HS-27A (cell line): ENCODE data around the gene ARHGEF18.

Source experiments
- DNase-seq: peaks from one replicate; pipeline ENCODE4 v3.0.0-alpha.2; 2012; ENCODE audit warnings: low read depth, missing footprints

The ARHGEF18 gene

DNA sequence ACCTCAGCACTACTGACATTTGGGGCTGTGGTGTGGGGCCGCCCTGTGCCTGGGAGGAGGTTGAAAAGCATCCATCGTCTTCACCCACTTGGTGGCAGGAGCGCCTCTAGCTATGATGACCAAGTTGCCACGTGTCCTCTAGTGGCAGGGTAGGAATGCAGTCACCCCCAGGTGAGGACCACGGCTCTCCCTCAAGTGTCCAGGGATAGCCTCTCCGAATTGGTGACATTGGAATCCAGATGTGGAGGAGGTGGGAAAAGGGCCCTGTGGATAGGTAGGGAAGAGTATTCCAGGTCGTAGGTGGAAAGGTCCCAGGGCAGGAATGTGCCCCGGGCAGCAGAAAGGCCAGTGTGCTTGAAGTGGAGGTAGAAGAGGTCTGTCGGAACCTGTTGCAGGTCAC is 37.6 kb downstream of the ARHGEF18 start:
- DNase-seq: no peak

DNA sequence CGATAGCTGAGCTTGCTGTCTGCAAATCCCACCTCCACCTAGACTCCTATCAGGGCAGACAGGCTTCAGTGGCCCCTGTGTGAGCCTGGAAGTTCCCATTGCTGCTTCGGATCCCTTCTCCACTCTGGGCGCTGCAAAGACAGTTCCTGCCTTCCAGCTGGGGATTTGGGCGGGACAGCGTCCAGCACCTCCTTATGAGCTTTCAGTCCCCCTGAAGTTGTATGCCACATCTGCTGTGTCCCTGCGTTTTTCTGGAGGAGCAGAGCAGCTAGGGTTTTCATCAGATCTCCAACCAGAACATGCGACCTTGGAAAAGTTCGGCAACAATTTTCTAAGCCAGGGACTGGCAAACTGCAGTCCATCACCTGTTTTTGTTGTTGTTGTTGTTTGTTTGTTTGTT is 38.0 kb downstream of the ARHGEF18 start:
- DNase-seq: no peak

DNA sequence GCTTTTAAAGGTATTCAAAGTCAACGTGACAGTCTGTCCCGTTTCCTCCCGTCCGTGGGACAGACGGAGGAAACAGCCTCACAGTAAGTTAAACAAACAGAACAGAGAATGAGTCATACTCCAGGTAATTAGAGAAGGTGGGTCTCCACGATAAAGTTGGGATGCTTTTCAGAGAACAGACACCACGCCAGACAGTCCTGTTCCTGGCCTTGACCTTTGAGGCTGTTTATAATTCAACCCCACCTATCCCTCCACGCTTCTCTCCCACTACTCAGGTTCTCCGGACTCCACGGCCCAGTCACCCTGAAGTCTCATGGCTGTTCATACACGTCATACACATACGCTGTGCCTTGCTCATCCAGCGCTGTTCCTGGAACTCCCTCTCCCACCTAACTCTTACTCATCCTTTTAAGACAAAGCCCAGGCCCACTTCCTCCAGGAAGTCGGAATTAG is 42.5 kb downstream of the ARHGEF18 start:
- DNase-seq: no peak

DNA sequence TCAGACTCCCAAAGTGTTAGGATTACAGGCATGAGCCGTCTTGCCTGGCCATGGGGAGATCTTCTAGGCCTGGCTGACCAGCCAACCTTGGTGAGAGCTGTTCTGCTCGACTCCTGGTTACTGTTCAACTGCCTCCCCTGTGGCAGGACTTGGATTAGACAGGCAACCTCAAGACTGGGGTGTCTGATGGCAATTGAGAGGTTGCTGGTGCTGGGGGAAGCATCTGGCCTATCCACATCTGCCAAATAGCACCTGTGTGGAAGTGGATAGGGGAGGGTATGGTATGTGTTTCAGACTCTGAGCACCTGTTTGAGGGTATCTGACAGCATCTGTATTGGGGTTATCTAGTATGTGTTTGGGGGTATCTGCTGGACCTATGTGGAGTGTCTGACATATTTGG is 44.7 kb downstream of the ARHGEF18 start:
- DNase-seq: no peak

DNA sequence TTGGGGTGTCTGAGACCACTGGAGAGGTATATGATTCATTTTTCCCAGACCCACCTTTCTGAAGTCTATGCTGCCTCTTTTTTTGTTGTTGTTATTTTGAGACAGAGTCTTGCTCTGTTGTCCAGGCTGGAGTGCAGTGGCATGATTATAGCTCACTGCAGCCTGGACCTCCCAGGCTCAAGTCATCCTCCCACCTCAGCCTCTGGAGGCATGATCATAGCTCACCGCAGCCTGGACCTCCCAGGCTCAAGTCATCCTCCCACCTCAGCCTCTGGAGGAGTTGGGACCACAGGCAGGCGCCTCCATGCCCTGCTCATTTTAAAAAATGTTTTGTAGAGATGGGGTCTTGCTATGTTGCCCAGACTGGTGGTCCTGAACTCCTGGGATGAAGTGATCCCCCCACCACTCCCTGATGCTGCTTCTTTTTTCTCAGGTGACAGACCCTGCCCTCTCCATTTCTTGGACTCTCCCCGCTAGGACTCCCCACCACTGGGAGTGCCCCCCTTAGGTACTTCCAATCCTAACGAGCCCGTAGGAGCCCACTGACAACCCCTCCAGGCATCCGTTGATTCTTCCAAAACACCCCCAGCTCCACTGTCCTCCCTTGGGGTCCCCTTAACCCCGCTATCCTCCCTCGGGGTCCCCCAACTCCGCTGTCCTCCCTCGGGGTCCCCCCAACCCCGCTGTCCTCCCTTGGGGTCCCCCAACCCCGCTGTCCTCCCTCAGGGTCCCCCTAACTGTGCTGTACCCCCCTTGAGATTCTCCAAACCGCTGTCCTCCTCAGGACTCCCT is 45.4 kb downstream of the ARHGEF18 start:
- DNase-seq: no peak

DNA sequence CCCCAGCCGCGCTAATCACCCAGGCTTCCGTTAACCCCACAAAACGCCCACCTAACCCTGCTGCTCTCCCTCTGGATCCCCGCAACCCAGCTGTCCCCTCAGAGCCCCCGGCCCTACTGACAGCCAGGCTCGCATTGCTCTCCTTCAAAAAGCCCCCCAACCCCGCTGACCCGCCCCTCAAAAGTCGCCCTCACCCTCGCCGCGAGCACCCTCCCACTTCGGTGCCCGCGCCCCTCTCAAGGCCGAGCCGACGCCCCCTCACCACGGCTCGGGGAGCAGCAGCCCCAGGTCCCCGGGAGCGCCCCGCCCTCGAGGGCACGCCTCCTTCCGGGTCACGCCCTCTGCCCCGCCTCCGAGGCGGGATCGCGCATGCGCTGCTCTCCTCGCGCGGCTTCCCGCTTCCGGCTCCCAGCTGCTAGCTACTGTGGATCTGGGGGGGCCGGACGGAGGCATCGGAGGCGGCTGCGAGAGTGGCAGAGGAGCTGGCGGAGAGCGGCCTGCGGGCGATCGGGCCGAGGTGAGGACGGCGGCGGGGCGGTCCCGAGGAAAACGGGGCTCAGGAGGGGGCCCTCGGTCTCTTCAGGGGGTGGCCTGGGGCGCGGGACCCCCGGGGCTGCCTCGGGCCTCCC is 46.1 kb downstream of the ARHGEF18 start:
- DNase-seq: peak; percentile 62

DNA sequence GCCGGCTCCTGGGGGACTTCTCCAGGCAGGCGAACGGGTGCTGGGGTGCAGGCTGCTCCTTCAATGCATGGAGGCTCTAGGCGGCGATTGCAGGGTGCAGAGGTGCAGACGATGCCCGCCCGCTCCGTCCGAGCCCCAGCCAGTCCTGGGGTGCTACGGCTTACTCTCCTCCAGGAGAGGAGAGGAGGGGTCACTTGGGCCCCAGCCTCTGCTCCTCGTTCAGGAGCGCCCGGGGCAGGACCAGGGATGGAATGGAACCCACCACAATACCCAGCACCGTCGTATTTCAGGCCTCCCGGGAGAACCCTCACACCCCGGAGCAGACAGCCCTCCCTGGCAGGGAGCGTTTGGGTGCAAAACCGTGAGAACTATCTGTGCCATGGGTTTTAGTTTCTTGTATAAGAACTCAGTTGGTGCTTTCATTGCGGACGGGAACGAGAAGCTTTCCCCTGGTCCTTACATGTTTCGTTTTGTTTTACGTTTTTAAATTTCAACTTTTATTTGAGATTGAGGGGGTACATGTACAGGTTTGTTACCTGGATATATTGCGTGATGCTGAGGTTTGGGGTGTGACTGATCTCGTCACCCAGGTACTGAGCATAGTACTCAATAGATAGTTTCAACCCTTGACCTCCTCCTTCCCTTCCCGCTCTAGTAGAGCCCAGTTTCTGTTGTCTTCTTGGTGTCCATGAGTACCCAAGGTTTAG is 46.8 kb downstream of the ARHGEF18 start:
- no peak for DNase-seq

DNA sequence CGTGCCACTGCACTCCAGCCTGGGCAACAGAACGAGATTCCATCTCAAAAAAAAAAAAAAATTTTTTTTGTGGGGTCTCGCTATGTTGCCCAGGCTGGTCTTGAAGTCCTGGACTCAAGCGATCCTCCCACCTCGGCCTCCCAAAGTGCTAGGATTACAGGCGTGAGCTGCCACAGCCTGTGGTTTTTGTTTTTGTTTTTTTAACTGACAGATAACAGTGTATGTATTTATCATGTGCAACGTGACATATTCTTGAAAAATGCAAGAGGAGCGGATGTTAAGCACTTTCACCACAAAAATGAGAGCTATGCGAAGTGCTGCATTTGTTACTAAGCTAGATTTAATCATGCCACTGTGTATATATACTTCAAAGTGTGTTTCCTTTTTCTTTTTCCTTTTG is 49.0 kb downstream of the ARHGEF18 start:
- peak; percentile 90 for DNase-seq
